C4-2B (cell line): ENCODE data around the gene SLC24A3.

Experiments
- ZFX ChIP-seq: fragments of 450-650 bp; IDR thresholded peaks from 2 replicates; pipeline ENCODE4 v1.6.1; 2017
- TF ChIP-seq, protein P1 (sequence below): fragments of 450-650 bp; conservative IDR thresholded peaks from 2 replicates; pipeline ENCODE4 v1.5.1; 2017; ENCODE audit warnings: mild to moderate bottlenecking

DNA sequence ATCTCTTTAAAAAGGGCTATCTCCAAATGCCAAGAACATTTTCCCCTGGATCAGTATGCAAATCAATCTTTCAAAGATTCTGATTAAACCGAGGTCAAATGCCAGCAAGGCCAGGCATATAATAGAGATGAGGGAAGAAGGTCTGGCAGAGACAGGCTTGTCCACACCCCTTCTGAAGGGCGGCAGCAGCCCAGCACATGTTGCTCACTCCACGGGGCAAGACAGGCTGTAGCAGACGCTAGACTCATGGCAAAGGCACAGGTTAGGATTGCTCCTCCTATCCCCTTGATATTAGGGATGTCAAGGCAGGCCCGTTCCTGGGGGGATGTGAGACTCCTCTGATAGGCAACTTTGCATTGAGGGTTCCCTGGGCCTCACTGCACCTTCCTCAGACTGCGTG, 440.9 kb downstream of the SLC24A3 start:
- TF ChIP-seq, protein P1, sequence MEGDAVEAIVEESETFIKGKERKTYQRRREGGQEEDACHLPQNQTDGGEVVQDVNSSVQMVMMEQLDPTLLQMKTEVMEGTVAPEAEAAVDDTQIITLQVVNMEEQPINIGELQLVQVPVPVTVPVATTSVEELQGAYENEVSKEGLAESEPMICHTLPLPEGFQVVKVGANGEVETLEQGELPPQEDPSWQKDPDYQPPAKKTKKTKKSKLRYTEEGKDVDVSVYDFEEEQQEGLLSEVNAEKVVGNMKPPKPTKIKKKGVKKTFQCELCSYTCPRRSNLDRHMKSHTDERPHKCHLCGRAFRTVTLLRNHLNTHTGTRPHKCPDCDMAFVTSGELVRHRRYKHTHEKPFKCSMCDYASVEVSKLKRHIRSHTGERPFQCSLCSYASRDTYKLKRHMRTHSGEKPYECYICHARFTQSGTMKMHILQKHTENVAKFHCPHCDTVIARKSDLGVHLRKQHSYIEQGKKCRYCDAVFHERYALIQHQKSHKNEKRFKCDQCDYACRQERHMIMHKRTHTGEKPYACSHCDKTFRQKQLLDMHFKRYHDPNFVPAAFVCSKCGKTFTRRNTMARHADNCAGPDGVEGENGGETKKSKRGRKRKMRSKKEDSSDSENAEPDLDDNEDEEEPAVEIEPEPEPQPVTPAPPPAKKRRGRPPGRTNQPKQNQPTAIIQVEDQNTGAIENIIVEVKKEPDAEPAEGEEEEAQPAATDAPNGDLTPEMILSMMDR: no peak
- TF ChIP-seq ZFX: no peak
